Astrocyte (in vitro differentiated cells and primary cell): ENCODE results near the gene LRRC53. TPM values are rescaled to one million over a fixed set of nuclear protein-coding genes. Genes with fewer than 3 reads are reported as not detected.

Source experiments
- DNase-seq: peaks from one replicate; pipeline ENCODE4 v3.0.0-alpha.2; 2010; ENCODE audit warnings: low read depth
- FAIRE-seq: peaks from 2 replicates; lab custom pipeline; 2011; peaks lifted over from hg19 to GRCh38; lab: Jason Lieb, UNC
- H2AFZ ChIP-seq: 2 replicates; pipeline ENCODE4 v1.6.0; 2012; ENCODE audit warnings: low read depth, low read length, inconsistent platforms
- H3K27ac ChIP-seq: 2 replicates; pipeline ENCODE4 v1.5.1; 2011; ENCODE audit warnings: low read depth, low read length, inconsistent platforms
- H3K27me3 ChIP-seq: 2 replicates; pipeline ENCODE4 v1.6.0; 2011; ENCODE audit warnings: low read length, inconsistent platforms; ENCODE audit not compliant: insufficient read depth
- H3K36me3 ChIP-seq: 2 replicates; pipeline ENCODE4 v1.5.1; 2011; ENCODE audit warnings: low read length, inconsistent platforms; ENCODE audit not compliant: insufficient read depth
- H3K4me1 ChIP-seq: 2 replicates; pipeline ENCODE4 v1.5.1; 2011; ENCODE audit warnings: low read length, inconsistent platforms; ENCODE audit not compliant: insufficient read depth
- H3K4me2 ChIP-seq: 2 replicates; pipeline ENCODE4 v1.6.0; 2012; ENCODE audit warnings: low read length, inconsistent platforms
- H3K4me3 ChIP-seq: 2 replicates; pipeline ENCODE4 v1.5.1; 2011; ENCODE audit warnings: low read depth, mild to moderate bottlenecking, low read length, inconsistent platforms; ENCODE audit not compliant: insufficient read depth
- H3K79me2 ChIP-seq: 2 replicates; pipeline ENCODE4 v1.6.0; 2012; ENCODE audit warnings: mild to moderate bottlenecking, low read length, inconsistent platforms; ENCODE audit not compliant: insufficient read depth
- H3K9ac ChIP-seq: 2 replicates; pipeline ENCODE4 v1.6.0; 2012; ENCODE audit warnings: mild to moderate bottlenecking, low read length, inconsistent platforms
- H3K9me3 ChIP-seq: 2 replicates; pipeline ENCODE4 v1.5.1; 2012; ENCODE audit warnings: low read depth, mild to moderate bottlenecking, low read length, inconsistent platforms; ENCODE audit not compliant: insufficient read depth
- H4K20me1 ChIP-seq: 2 replicates; pipeline ENCODE4 v1.6.0; 2012; ENCODE audit warnings: low read length, inconsistent platforms; ENCODE audit not compliant: insufficient read depth
- H3K27ac Mint-ChIP-seq: one replicate; pipeline ENCODE4 v1.8.0; 2021; ENCODE audit warnings: mild to moderate bottlenecking, mixed read lengths; ENCODE audit not compliant: unreplicated experiment
- H3K27me3 Mint-ChIP-seq: one replicate; pipeline ENCODE4 v1.8.0; 2021; ENCODE audit warnings: low read depth, mixed read lengths; ENCODE audit not compliant: unreplicated experiment
- H3K36me3 Mint-ChIP-seq: one replicate; pipeline ENCODE4 v1.8.0; 2021; ENCODE audit warnings: low read depth, mixed read lengths; ENCODE audit not compliant: unreplicated experiment
- H3K4me1 Mint-ChIP-seq: one replicate; pipeline ENCODE4 v1.8.0; 2021; ENCODE audit warnings: low read depth, mixed read lengths; ENCODE audit not compliant: unreplicated experiment
- H3K4me3 Mint-ChIP-seq: one replicate; pipeline ENCODE4 v1.8.0; 2021; ENCODE audit warnings: mild to moderate bottlenecking, moderate library complexity, mixed read lengths; ENCODE audit not compliant: unreplicated experiment
- H3K9me3 Mint-ChIP-seq: one replicate; pipeline ENCODE4 v1.8.0; 2021; ENCODE audit warnings: mild to moderate bottlenecking, mixed read lengths; ENCODE audit not compliant: unreplicated experiment
- EZH2 ChIP-seq: IDR thresholded peaks from 2 replicates; pipeline ENCODE4 v1.6.1; 2012; ENCODE audit warnings: mild to moderate bottlenecking, low read length, inconsistent platforms; ENCODE audit not compliant: insufficient read depth
- total RNA-seq: library from RNA; stranded (reverse); gene quantifications from 2 replicates; pipeline ENCODE4 v1.2.1, GENCODE V29; 2021
- TF ChIP-seq, protein P1 (sequence below): IDR thresholded peaks from 2 replicates; pipeline ENCODE4 v1.5.1; 2011; ENCODE audit warnings: low read depth, mild to moderate bottlenecking, inconsistent platforms, low read length, moderate library complexity; ENCODE audit not compliant: insufficient read depth

Gene LRRC53
- total RNA-seq, 1 donor from 2014 or later, result not detected

DNA sequence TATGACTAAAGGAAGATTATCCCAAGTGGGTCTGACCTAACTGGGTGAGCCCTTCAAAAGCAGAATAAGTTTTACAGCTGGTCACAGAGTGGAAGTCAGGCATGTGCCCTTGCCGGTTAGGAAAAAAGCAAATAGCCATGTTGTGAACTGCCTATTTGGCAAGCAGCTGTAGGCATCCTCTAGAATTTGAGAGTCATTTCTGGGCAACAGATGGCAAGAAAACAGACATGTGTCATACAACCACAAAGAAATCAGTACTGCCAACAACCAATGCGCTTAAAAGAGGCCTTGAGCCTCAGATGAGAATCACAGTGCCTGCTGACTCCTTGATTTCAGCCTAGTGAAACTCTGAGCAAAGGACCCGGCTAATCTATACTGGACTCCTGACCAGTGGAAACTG, 26.8 kb downstream of the LRRC53 start:
- Histone ChIP-seq H2AFZ (no peak overlapping the region), H4K20me1 (no peaks in the 10 kb centered on the region), H3K4me2 (no peak overlapping the region), H3K36me3 (no peaks in the 10 kb centered on the region), H3K27me3 (no peaks in the 10 kb centered on the region), H3K79me2 (no peaks in the 10 kb centered on the region), H3K27ac (no peak overlapping the region), H3K9me3 (no peaks in the 10 kb centered on the region), H3K4me3 (no peak overlapping the region), H3K4me1 (no peaks in the 10 kb centered on the region), H3K9ac (no peak overlapping the region)
- Mint-ChIP-seq H3K4me3 (no peak overlapping the region), H3K4me1 (no peaks in the 10 kb centered on the region), H3K27ac (no peak overlapping the region), H3K36me3 (no peaks in the 10 kb centered on the region), H3K9me3 (no peaks in the 10 kb centered on the region), H3K27me3 (no peaks in the 10 kb centered on the region)
- FAIRE-seq (no peak), DNase-seq (no peak)
- TF ChIP-seq, protein P1, sequence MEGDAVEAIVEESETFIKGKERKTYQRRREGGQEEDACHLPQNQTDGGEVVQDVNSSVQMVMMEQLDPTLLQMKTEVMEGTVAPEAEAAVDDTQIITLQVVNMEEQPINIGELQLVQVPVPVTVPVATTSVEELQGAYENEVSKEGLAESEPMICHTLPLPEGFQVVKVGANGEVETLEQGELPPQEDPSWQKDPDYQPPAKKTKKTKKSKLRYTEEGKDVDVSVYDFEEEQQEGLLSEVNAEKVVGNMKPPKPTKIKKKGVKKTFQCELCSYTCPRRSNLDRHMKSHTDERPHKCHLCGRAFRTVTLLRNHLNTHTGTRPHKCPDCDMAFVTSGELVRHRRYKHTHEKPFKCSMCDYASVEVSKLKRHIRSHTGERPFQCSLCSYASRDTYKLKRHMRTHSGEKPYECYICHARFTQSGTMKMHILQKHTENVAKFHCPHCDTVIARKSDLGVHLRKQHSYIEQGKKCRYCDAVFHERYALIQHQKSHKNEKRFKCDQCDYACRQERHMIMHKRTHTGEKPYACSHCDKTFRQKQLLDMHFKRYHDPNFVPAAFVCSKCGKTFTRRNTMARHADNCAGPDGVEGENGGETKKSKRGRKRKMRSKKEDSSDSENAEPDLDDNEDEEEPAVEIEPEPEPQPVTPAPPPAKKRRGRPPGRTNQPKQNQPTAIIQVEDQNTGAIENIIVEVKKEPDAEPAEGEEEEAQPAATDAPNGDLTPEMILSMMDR, result no peak
- no peak for TF ChIP-seq EZH2

DNA sequence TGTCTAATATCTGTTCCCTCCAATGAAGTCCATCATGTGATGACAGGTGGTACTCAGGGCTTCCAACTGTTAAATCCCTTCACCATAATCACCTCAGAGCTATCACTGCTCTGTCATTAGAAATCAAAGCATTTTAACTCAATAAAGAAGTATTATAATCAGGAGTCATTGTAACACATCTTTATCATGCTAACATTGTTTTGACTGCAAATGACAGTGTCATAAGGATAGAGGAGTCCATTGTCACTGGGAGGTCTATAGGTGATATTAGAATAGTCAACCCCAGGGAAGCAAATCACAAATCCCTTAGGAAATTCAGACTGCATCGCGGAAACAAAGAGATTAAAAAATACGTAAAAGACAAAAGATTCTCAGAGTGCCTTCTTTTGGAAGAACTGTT, 30.8 kb downstream of the LRRC53 start:
- no peak overlapping the region for H3K4me3 ChIP-seq
- no peak for DNase-seq
- H3K4me2 ChIP-seq, result no peak overlapping the region
- H4K20me1 ChIP-seq, result no peaks in the 10 kb centered on the region
- Mint-ChIP-seq H3K4me3 (no peak overlapping the region), H3K27me3 (no peaks in the 10 kb centered on the region), H3K4me1 (no peaks in the 10 kb centered on the region), H3K9me3 (no peaks in the 10 kb centered on the region), H3K27ac (no peak overlapping the region), H3K36me3 (no peaks in the 10 kb centered on the region)
- H3K4me1 ChIP-seq, result no peaks in the 10 kb centered on the region
- H3K27ac ChIP-seq, result no peak overlapping the region
- no peaks in the 10 kb centered on the region for H3K36me3 ChIP-seq
- no peaks in the 10 kb centered on the region for H3K79me2 ChIP-seq
- no peak for FAIRE-seq
- H2AFZ ChIP-seq, result no peak overlapping the region
- no peaks in the 10 kb centered on the region for H3K27me3 ChIP-seq
- TF ChIP-seq EZH2, result no peak
- TF ChIP-seq, protein P1, result no peak
- no peak overlapping the region for H3K9ac ChIP-seq
- no peaks in the 10 kb centered on the region for H3K9me3 ChIP-seq

DNA sequence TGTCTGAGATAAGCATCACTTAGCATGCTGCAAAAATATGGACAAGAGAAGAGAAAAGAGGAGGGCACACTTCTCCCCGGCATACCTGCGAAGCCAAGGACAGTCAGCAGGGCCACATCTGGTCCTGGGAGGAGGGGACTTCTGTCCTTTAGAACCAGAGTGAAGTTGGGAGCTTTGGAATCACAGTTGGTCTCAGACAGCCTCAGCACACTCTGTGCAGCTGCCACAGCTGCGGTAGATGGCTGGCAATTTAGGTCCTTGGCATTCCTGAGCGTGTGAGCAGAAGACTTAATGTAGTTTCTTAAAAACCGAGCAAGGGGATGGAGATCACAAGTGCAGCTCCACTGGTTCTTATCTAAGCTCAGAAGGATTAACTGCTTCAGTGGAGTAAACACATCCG, 32.3 kb downstream of the LRRC53 start:
- no peak for FAIRE-seq

More for the DNA sequence above, 32.3 kb downstream of the LRRC53 start:
- no peaks in the 10 kb centered on the region for H3K36me3 Mint-ChIP-seq
- Histone ChIP-seq H3K27ac (no peak overlapping the region), H3K36me3 (no peaks in the 10 kb centered on the region), H3K4me3 (no peak overlapping the region), H2AFZ (no peak overlapping the region), H3K9ac (no peak overlapping the region), H3K4me1 (no peaks in the 10 kb centered on the region), H3K27me3 (no peaks in the 10 kb centered on the region), H3K4me2 (no peak overlapping the region), H3K79me2 (no peaks in the 10 kb centered on the region), H3K9me3 (no peaks in the 10 kb centered on the region), H4K20me1 (no peaks in the 10 kb centered on the region)
- H3K27me3 Mint-ChIP-seq, result no peaks in the 10 kb centered on the region
- no peaks in the 10 kb centered on the region for H3K9me3 Mint-ChIP-seq
- no peaks in the 10 kb centered on the region for H3K4me1 Mint-ChIP-seq
- no peak overlapping the region for H3K27ac Mint-ChIP-seq
- DNase-seq, result no peak
- H3K4me3 Mint-ChIP-seq, result no peak overlapping the region
- no peak for TF ChIP-seq EZH2
- TF ChIP-seq, protein P1, result no peak
